BJ (cell line): Measurements from ENCODE around the gene USH2A. TPM values are rescaled to one million over a fixed set of nuclear protein-coding genes. Genes with fewer than 3 reads are reported as not detected.

ENCODE experiments used
- CTCF ChIA-PET: fragments of 350-600 bp; formaldehyde crosslinking; extraction: SDS; loops from one replicate; lab custom pipeline; 2021; ENCODE audit warnings: antibody characterized with exemption, inconsistent platforms; lab: Yijun Ruan, JAX
- POLR2A ChIA-PET: fragments of 300-600 bp; sonication (Branson Sonifier 250); formaldehyde crosslinking; extraction: SDS; loops from one replicate; lab custom pipeline; 2021; ENCODE audit warnings: antibody characterized with exemption; lab: Charles Lee
- DNase-seq: peaks from one replicate; pipeline ENCODE4 v3.0.0-alpha.2; 2011; ENCODE audit warnings: low read depth
- H3K27me3 ChIP-seq: 2 replicates; pipeline ENCODE4 v1.6.0; 2011; ENCODE audit warnings: low read length; ENCODE audit not compliant: control insufficient read depth, insufficient read depth
- H3K36me3 ChIP-seq: 2 replicates; pipeline ENCODE4 v1.5.1; 2011; ENCODE audit warnings: low read length; ENCODE audit not compliant: control insufficient read depth, insufficient read depth
- H3K4me3 ChIP-seq: 2 replicates; pipeline ENCODE4 v1.5.1; 2011; ENCODE audit warnings: low read depth, mild to moderate bottlenecking, control low read depth, low read length
- polyA plus RNA-seq: library from polyadenylated mRNA; depleted of rRNA; stranded (reverse); fragments of >200 nt; gene quantifications from 2 replicates; pipeline ENCODE4 v1.2.3, GENCODE V29; 2011
- TF ChIP-seq, protein P1 (sequence below): IDR thresholded peaks from 2 replicates; pipeline ENCODE4 v1.5.1; 2011; ENCODE audit warnings: low read depth, mild to moderate bottlenecking, control low read depth, inconsistent platforms, low read length, moderate library complexity; ENCODE audit not compliant: insufficient read depth

Gene USH2A
- polyA plus RNA-seq, 1 experiment = under 0.01 TPM

DNA sequence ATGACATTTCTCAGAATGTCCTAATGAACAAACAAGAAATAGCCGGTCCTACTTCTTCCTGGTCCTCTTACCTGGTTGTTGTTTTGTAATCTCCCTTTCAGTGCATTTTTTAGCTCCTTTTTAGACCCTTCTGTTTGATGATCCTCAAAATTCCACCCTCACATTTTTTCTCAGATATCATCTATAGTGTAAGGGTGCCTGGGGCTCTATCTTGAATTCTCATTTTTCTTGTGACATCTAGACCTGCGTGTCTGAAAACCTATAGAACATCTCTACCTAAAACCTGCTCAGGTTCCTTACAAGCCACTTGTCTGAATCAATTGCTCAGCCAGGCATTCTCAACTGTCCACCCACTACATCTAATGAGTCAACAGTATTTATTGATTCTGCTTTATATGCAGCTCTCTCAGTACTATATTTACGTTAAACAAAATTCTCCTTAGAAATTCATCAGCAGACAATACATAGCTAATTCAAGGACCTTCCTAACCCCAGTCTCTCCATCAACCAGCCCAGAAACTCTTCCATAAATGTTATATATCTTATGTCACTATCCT is 36.5 kb upstream of the USH2A start:
- Histone ChIP-seq H3K4me3 (no peak overlapping the region), H3K27me3 (no peaks in the 10 kb centered on the region), H3K36me3 (no peaks in the 10 kb centered on the region)
- ChIA-PET CTCF (interaction anchor here (1.3 kb wide), 1 partner anchor 238 kb away, joined by 3 read pairs; no protein-coding TSS in a partner anchor), POLR2A (no interaction called here)
- DNase-seq = no peak
- TF ChIP-seq, protein P1, sequence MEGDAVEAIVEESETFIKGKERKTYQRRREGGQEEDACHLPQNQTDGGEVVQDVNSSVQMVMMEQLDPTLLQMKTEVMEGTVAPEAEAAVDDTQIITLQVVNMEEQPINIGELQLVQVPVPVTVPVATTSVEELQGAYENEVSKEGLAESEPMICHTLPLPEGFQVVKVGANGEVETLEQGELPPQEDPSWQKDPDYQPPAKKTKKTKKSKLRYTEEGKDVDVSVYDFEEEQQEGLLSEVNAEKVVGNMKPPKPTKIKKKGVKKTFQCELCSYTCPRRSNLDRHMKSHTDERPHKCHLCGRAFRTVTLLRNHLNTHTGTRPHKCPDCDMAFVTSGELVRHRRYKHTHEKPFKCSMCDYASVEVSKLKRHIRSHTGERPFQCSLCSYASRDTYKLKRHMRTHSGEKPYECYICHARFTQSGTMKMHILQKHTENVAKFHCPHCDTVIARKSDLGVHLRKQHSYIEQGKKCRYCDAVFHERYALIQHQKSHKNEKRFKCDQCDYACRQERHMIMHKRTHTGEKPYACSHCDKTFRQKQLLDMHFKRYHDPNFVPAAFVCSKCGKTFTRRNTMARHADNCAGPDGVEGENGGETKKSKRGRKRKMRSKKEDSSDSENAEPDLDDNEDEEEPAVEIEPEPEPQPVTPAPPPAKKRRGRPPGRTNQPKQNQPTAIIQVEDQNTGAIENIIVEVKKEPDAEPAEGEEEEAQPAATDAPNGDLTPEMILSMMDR = no peak

DNA sequence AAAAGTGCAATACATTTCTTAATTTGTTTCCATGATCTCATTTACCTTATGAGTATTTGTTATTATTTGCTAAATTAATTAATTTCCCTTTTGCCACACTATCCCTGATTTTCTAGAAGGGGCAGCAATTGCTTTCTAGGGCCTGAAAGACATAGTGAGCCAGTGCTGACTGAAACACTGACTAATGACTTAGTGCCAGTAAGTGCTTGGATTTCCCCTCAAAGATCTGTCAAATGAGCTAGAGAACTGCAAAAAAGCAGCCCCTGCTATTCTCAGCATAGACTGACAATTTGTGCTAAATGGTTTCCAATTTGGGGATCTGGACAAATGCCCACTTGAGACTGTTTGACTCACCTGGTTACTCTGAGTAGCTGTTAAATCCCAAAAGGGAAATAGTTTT is 35.6 kb upstream of the USH2A start:
- no peaks in the 10 kb centered on the region for H3K27me3 ChIP-seq

DNA sequence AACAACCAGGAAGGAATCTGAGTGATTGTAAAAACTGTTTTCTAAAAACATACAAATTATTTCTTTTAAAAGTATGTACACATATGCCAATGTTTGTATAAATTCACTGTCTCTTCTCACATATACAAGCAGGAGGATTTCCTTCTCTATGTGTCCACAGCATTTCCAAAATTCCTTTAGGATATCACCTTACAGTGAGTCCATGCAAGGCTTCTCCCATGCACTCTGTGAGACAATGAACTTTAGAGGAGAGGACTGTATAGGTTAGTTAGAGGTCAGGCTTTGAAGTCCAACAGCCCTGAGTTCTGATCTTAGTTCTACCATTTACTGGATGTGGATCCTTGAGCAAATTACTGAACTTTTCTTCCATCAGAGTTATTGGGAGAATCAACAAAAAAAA is 34.1 kb upstream of the USH2A start:
- CTCF ChIA-PET = no interaction called here
- no peak overlapping the region for H3K4me3 ChIP-seq
- no peaks in the 10 kb centered on the region for H3K36me3 ChIP-seq
- POLR2A ChIA-PET = no interaction called here
- TF ChIP-seq, protein P1 = no peak
- DNase-seq = no peak
- no peaks in the 10 kb centered on the region for H3K27me3 ChIP-seq

More for the DNA sequence above, 35.6 kb upstream of the USH2A start:
- no peak overlapping the region for H3K4me3 ChIP-seq
- TF ChIP-seq, protein P1 = no peak
- DNase-seq = no peak
- ChIA-PET CTCF (interaction anchor here (1.3 kb wide), 1 partner anchor 237 kb away, joined by 3 read pairs; no protein-coding TSS in a partner anchor), POLR2A (no interaction called here)
- H3K36me3 ChIP-seq = no peaks in the 10 kb centered on the region

DNA sequence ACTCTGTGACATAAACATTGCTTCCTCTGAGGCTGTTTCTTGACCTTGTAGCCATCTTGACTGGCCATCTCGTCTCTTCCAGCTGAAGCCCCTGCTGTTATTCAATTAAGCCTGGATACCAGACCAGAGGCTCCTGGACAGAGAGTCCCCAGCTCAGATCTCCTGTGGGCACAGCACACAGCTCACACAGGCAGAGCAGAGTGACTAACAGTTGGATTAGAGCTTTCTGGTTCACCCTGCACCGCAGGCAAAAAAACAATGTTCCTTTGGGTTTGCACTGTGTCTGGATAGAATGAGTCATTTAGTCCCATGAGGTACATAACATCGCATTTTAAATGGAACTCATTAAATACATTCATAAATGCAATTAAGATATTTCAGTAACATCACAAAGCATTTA is 33.4 kb upstream of the USH2A start:
- no peaks in the 10 kb centered on the region for H3K27me3 ChIP-seq
- POLR2A ChIA-PET = no interaction called here
- H3K4me3 ChIP-seq = no peak overlapping the region
- TF ChIP-seq, protein P1 = no peak
- H3K36me3 ChIP-seq = no peaks in the 10 kb centered on the region
- peak; percentile 59 for DNase-seq
- CTCF ChIA-PET = interaction anchor here (0.6 kb wide), 1 partner anchor 90 kb away, joined by 4 read pairs; no protein-coding TSS in a partner anchor

- Histone ChIP-seq H3K27me3 (no peaks in the 10 kb centered on the region), H3K4me3 (no peak overlapping the region), H3K36me3 (no peaks in the 10 kb centered on the region)
- no peak for DNase-seq
- ChIA-PET POLR2A (no interaction called here), CTCF (no interaction called here)
- TF ChIP-seq, protein P1 = no peak
These were observed 30.5 kb upstream of the USH2A start for GRCh38 chr1:216453777-216454176.
